MCF 10A (cell line): ENCODE measurements around the gene SZRD1. TPM values are rescaled to one million over a fixed set of nuclear protein-coding genes. Genes with fewer than 3 reads are reported as not detected.

Source experiments
- BruUV-seq: library from RNA; stranded (reverse); fragments of 400-500 nt; replicated peaks from 2 replicates; lab custom pipeline; 2021; lab: Mats Ljungman, UMichigan
- CTCF ChIA-PET: fragments of 300-600 bp; sonication (Branson Sonifier 250); formaldehyde crosslinking; extraction: SDS; loops from one replicate; lab custom pipeline; 2021; ENCODE audit warnings: antibody characterized with exemption, inconsistent platforms; lab: Yijun Ruan, JAX
- POLR2A ChIA-PET: fragments of 300-600, 350-650 bp; sonication (Branson Sonifier 250); formaldehyde crosslinking; extraction: SDS; loops from one replicate; lab custom pipeline; 2020; ENCODE audit warnings: antibody characterized with exemption, inconsistent platforms; lab: Yijun Ruan, JAX
- DNase-seq: peaks from one replicate; pipeline ENCODE4 v3.0.0-alpha.2; 2018; ENCODE audit not compliant: unreplicated experiment
- H3K27ac Mint-ChIP-seq: one replicate; pipeline ENCODE4 v1.8.0; 2022; ENCODE audit warnings: mild to moderate bottlenecking, low read depth, mixed read lengths; ENCODE audit not compliant: unreplicated experiment
- H3K27me3 Mint-ChIP-seq: one replicate; pipeline ENCODE4 v1.8.0; 2022; ENCODE audit warnings: mixed read lengths; ENCODE audit not compliant: insufficient read depth, unreplicated experiment
- H3K36me3 Mint-ChIP-seq: one replicate; pipeline ENCODE4 v1.8.0; 2022; ENCODE audit warnings: mild to moderate bottlenecking, moderate library complexity, mixed read lengths; ENCODE audit not compliant: insufficient read depth, unreplicated experiment
- H3K4me1 Mint-ChIP-seq: one replicate; pipeline ENCODE4 v1.8.0; 2022; ENCODE audit warnings: mixed read lengths; ENCODE audit not compliant: insufficient read depth, unreplicated experiment
- H3K4me3 Mint-ChIP-seq: one replicate; pipeline ENCODE4 v1.8.0; 2022; ENCODE audit warnings: mild to moderate bottlenecking, moderate library complexity, mixed read lengths; ENCODE audit not compliant: unreplicated experiment
- H3K9me3 Mint-ChIP-seq: one replicate; pipeline ENCODE4 v1.8.0; 2022; ENCODE audit warnings: mixed read lengths; ENCODE audit not compliant: unreplicated experiment
- CTCF ChIP-seq: fragments of 200-600 bp; IDR thresholded peaks from one replicate; pipeline ENCODE4 v1.8.0; 2022; ENCODE audit warnings: antibody characterized with exemption, mild to moderate bottlenecking; ENCODE audit not compliant: unreplicated experiment
- intact Hi-C: fragments of 100-400 bp; cut with micrococcal nuclease; formaldehyde crosslinking; loops from 2 replicates; pipeline ENCODE4 v1.14.1; 2022
- total RNA-seq: library from RNA; stranded (reverse); gene quantifications from 2 replicates; pipeline ENCODE4 v1.2.3, GENCODE V29; 2022

The SZRD1 gene
- total RNA-seq, 1 experiment from 2014 or later: 108 TPM

GRCh38 chr1:16385659-16386453, 18.8 kb downstream of the SZRD1 start:
- DNase-seq: no peak
- H3K27me3 Mint-ChIP-seq: no peaks in the 10 kb centered on the region
- peak overlapping the region; percentile 86 for H3K27ac Mint-ChIP-seq
- H3K9me3 Mint-ChIP-seq: no peaks in the 10 kb centered on the region
- H3K4me1 Mint-ChIP-seq: peaks cover 30% of the 10 kb centered on the region
- POLR2A ChIA-PET: interaction anchor here (0.6 to 3.9 kb wide), 11 partner anchors 11 to 241 kb away, joined by 3 to 21 read pairs (median 4); partner anchors contain the start of genes NECAP2 and SZRD1
- H3K36me3 Mint-ChIP-seq: peaks cover 17% of the 10 kb centered on the region
- no peak for TF ChIP-seq CTCF
- no TSS peak for BruUV-seq
- no peak overlapping the region for H3K4me3 Mint-ChIP-seq
- CTCF ChIA-PET: no interaction called here
- intact Hi-C loops: no loop called here

- peak overlapping the region; percentile 86 for H3K27ac Mint-ChIP-seq
These were observed 19.5 kb downstream of the SZRD1 start for GRCh38 chr1:16386454-16387113.

GRCh38 chr1:16387201-16388188, 20.5 kb downstream of the SZRD1 start:
- no TSS peak for BruUV-seq
- peaks cover 17% of the 10 kb centered on the region for H3K36me3 Mint-ChIP-seq
- no peak for DNase-seq
- peaks cover 35% of the 10 kb centered on the region for H3K4me1 Mint-ChIP-seq
- H3K27me3 Mint-ChIP-seq: no peaks in the 10 kb centered on the region
- H3K4me3 Mint-ChIP-seq: peak overlapping the region; percentile 43
- no peaks in the 10 kb centered on the region for H3K9me3 Mint-ChIP-seq
- TF ChIP-seq CTCF: no peak
- intact Hi-C loops: no loop called here
- POLR2A ChIA-PET: interaction anchor here (0.6 to 3.9 kb wide), 9 partner anchors 9 to 95 kb away, joined by 3 to 21 read pairs (median 4); partner anchors contain the start of genes NECAP2 and SZRD1
- no peak overlapping the region for H3K27ac Mint-ChIP-seq
- CTCF ChIA-PET: interaction anchor here (0.6 to 0.8 kb wide), 2 partner anchors 23 to 53 kb away, joined by 3 to 5 read pairs; partner anchors contain the start of gene NECAP2

More at GRCh38 chr1:16386454-16387113, 19.5 kb downstream of the SZRD1 start:
- Mint-ChIP-seq H3K27me3 (no peaks in the 10 kb centered on the region), H3K36me3 (peaks cover 17% of the 10 kb centered on the region), H3K9me3 (no peaks in the 10 kb centered on the region), H3K4me3 (no peak overlapping the region), H3K4me1 (peaks cover 30% of the 10 kb centered on the region)
- no peak for TF ChIP-seq CTCF
- POLR2A ChIA-PET: interaction anchor here (0.6 to 3.9 kb wide), 12 partner anchors 10 to 241 kb away, joined by 3 to 21 read pairs (median 4); partner anchors contain the start of genes NECAP2 and SZRD1
- no TSS peak for BruUV-seq
- peak; percentile 89 for DNase-seq
- CTCF ChIA-PET: interaction anchor here (0.6 kb wide), 1 partner anchor 53 kb away, joined by 3 read pairs; the partner anchor contains the start of gene NECAP2
- intact Hi-C loops: no loop called here
